Lower lobe of right lung (tissue), 2 donors: ENCODE measurements around the gene SERPINB6. TPM values are rescaled to one million over a fixed set of nuclear protein-coding genes. Genes with fewer than 3 reads are reported as not detected.

Experiments
- ATAC-seq, 2 donors: fragments of 200-7000 bp; cut with Tn5 transposase; one replicate each; pipeline ENCODE4 v1.9.1; 2020 to 2022; ENCODE audit warnings: mild to moderate bottlenecking in 2 of 2, moderate library complexity in 2 of 2
- DNase-seq: peaks from one replicate; pipeline ENCODE4 v3.0.0-alpha.2; 2020
- H3K27ac ChIP-seq: fragments of 200-600 bp; one replicate; pipeline ENCODE4 v1.8.0; 2022
- H3K27me3 ChIP-seq: fragments of 200-600 bp; one replicate; pipeline ENCODE4 v1.8.0; 2022; ENCODE audit warnings: low read depth
- H3K36me3 ChIP-seq: fragments of 200-600 bp; one replicate; pipeline ENCODE4 v1.8.0; 2022; ENCODE audit warnings: mild to moderate bottlenecking
- H3K4me1 ChIP-seq: fragments of 200-600 bp; one replicate; pipeline ENCODE4 v1.8.0; 2022
- H3K4me3 ChIP-seq: fragments of 200-600 bp; one replicate; pipeline ENCODE4 v1.8.0; 2022; ENCODE audit warnings: mild to moderate bottlenecking
- H3K9me3 ChIP-seq: fragments of 200-600 bp; one replicate; pipeline ENCODE4 v1.8.0; 2022
- CTCF ChIP-seq: fragments of 200-600 bp; IDR thresholded peaks from one replicate; pipeline ENCODE4 v1.8.0; 2022; ENCODE audit warnings: antibody characterized with exemption, mild to moderate bottlenecking
- intact Hi-C: fragments of 100-400 bp; cut with DNase I; formaldehyde crosslinking; loops from one replicate; pipeline ENCODE4 v1.11.0; 2022
- total RNA-seq: library from RNA; stranded (reverse); fragmentation: NEBNext Ultra II Directional; extraction: Animal tissue kit (Norgen Biotek cat#: 25700); gene quantifications from one replicate; pipeline ENCODE4 v1.2.1, GENCODE V29; 2021
- donor health status: DM: no; HTN: yes; CAD: no; lungs with severe emphysema.

The SERPINB6 gene
- total RNA-seq, 1 donor from 2014 or later = 160 TPM

- intact Hi-C loops = no loop called here
- no peaks in the 10 kb centered on the region for H3K4me1 ChIP-seq
- TF ChIP-seq CTCF = no peak
- H3K4me3 ChIP-seq = no peak overlapping the region
- no peaks in the 10 kb centered on the region for H3K27me3 ChIP-seq
- no peak for ATAC-seq
- no peaks in the 10 kb centered on the region for H3K36me3 ChIP-seq
- no peaks in the 10 kb centered on the region for H3K9me3 ChIP-seq
- H3K27ac ChIP-seq = no peak overlapping the region
- no peak for DNase-seq
Observed at GRCh38 chr6:2919886-2920285, 51.5 kb downstream of the SERPINB6 start.

GRCh38 chr6:2919401-2919800 lies 52.0 kb downstream of the SERPINB6 start:
- H3K9me3 ChIP-seq = no peaks in the 10 kb centered on the region
- peak in 1 of 2 donors; percentile 21 for ATAC-seq
- H3K4me3 ChIP-seq = no peak overlapping the region
- TF ChIP-seq CTCF = no peak
- no peak for DNase-seq
- no peaks in the 10 kb centered on the region for H3K36me3 ChIP-seq
- H3K27ac ChIP-seq = no peak overlapping the region
- no peaks in the 10 kb centered on the region for H3K4me1 ChIP-seq
- intact Hi-C loops = no loop called here
- H3K27me3 ChIP-seq = no peaks in the 10 kb centered on the region

GRCh38 chr6:2918936-2919335 lies 52.4 kb downstream of the SERPINB6 start:
- H3K27ac ChIP-seq = no peak overlapping the region
- H3K4me1 ChIP-seq = no peaks in the 10 kb centered on the region
- TF ChIP-seq CTCF = no peak
- H3K4me3 ChIP-seq = no peak overlapping the region
- H3K27me3 ChIP-seq = no peaks in the 10 kb centered on the region
- no peaks in the 10 kb centered on the region for H3K36me3 ChIP-seq
- ATAC-seq (peak; percentile 65 to 69), DNase-seq (no peak)
- H3K9me3 ChIP-seq = no peaks in the 10 kb centered on the region
- intact Hi-C loops = no loop called here

GRCh38 chr6:2917801-2918445 lies 53.4 kb downstream of the SERPINB6 start:
- no peak for TF ChIP-seq CTCF
- intact Hi-C loops = no loop called here

GRCh38 chr6:2917065-2917464 lies 54.3 kb downstream of the SERPINB6 start:
- no peak for TF ChIP-seq CTCF
- Histone ChIP-seq H3K27ac (no peak overlapping the region), H3K27me3 (no peaks in the 10 kb centered on the region), H3K9me3 (no peaks in the 10 kb centered on the region), H3K4me1 (no peaks in the 10 kb centered on the region), H3K4me3 (no peak overlapping the region), H3K36me3 (no peaks in the 10 kb centered on the region)
- DNase-seq = no peak
- ATAC-seq = no peak
- intact Hi-C loops = no loop called here

More at GRCh38 chr6:2917801-2918445, 53.4 kb downstream of the SERPINB6 start:
- peak in 1 of 2 donors; percentile 6 for ATAC-seq
- Histone ChIP-seq H3K4me1 (no peaks in the 10 kb centered on the region), H3K27me3 (no peaks in the 10 kb centered on the region), H3K27ac (no peak overlapping the region), H3K4me3 (no peak overlapping the region), H3K9me3 (no peaks in the 10 kb centered on the region), H3K36me3 (no peaks in the 10 kb centered on the region)
- DNase-seq = no peak
